Mesothelial cell of epicardium (in vitro differentiated cells): Measurements from ENCODE around the gene LRRD1. TPM values are rescaled to one million over a fixed set of nuclear protein-coding genes. Genes with fewer than 3 reads are reported as not detected.
A peak's percentile ranks its signal among the peaks of the same experiment; 100 is the strongest.
"Not testable (repeated sequence)": the region's sequence is repeated elsewhere in the genome, so short reads cannot be mapped to it uniquely, and the experiment has no call there.

Source experiments
- DNase-seq, 2 experiments: peaks; one replicate each; pipeline ENCODE4 v3.0.0; 2021; ENCODE audit warnings: low spot score in 2 of 2; ENCODE audit not compliant: unreplicated experiment in 2 of 2
- H3K27ac Mint-ChIP-seq: 2 replicates; pipeline ENCODE4 v1.8.0; 2021; ENCODE audit warnings: mixed read lengths
- H3K27me3 Mint-ChIP-seq: 2 replicates; pipeline ENCODE4 v1.8.0; 2021; ENCODE audit warnings: low read depth, mixed read lengths
- H3K36me3 Mint-ChIP-seq: 2 replicates; pipeline ENCODE4 v1.8.0; 2021; ENCODE audit warnings: mixed read lengths
- H3K4me1 Mint-ChIP-seq: 2 replicates; pipeline ENCODE4 v1.8.0; 2021; ENCODE audit warnings: mixed read lengths
- H3K4me3 Mint-ChIP-seq: 2 replicates; pipeline ENCODE4 v1.8.0; 2021; ENCODE audit warnings: mild to moderate bottlenecking, moderate library complexity, mixed read lengths
- H3K9me3 Mint-ChIP-seq: 2 replicates; pipeline ENCODE4 v1.8.0; 2021; ENCODE audit warnings: mixed read lengths
- total RNA-seq: library from RNA; stranded (reverse); gene quantifications from 3 replicates; pipeline ENCODE4 v1.2.1, GENCODE V29; 2021
- TF ChIP-seq, protein P1 (sequence below): fragments of 200-600 bp; sonication (generic); IDR thresholded peaks from one replicate; pipeline ENCODE4 v1.5.0; 2021; ENCODE audit warnings: antibody characterized with exemption; ENCODE audit not compliant: unreplicated experiment

Gene LRRD1
- total RNA-seq, 1 donor from 2014 or later, result 0.42 TPM

GRCh38 chr7:92121681-92122080 is 57.3 kb downstream of the LRRD1 start:
- Mint-ChIP-seq H3K4me1 (no peaks in the 10 kb centered on the region), H3K27me3 (no peaks in the 10 kb centered on the region), H3K36me3 (peaks cover 60% of the 10 kb centered on the region), H3K27ac (no peak overlapping the region), H3K4me3 (no peak overlapping the region), H3K9me3 (peaks cover 25% of the 10 kb centered on the region)
- DNase-seq, result no peak
- TF ChIP-seq, protein P1, sequence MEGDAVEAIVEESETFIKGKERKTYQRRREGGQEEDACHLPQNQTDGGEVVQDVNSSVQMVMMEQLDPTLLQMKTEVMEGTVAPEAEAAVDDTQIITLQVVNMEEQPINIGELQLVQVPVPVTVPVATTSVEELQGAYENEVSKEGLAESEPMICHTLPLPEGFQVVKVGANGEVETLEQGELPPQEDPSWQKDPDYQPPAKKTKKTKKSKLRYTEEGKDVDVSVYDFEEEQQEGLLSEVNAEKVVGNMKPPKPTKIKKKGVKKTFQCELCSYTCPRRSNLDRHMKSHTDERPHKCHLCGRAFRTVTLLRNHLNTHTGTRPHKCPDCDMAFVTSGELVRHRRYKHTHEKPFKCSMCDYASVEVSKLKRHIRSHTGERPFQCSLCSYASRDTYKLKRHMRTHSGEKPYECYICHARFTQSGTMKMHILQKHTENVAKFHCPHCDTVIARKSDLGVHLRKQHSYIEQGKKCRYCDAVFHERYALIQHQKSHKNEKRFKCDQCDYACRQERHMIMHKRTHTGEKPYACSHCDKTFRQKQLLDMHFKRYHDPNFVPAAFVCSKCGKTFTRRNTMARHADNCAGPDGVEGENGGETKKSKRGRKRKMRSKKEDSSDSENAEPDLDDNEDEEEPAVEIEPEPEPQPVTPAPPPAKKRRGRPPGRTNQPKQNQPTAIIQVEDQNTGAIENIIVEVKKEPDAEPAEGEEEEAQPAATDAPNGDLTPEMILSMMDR, result no peak

DNA sequence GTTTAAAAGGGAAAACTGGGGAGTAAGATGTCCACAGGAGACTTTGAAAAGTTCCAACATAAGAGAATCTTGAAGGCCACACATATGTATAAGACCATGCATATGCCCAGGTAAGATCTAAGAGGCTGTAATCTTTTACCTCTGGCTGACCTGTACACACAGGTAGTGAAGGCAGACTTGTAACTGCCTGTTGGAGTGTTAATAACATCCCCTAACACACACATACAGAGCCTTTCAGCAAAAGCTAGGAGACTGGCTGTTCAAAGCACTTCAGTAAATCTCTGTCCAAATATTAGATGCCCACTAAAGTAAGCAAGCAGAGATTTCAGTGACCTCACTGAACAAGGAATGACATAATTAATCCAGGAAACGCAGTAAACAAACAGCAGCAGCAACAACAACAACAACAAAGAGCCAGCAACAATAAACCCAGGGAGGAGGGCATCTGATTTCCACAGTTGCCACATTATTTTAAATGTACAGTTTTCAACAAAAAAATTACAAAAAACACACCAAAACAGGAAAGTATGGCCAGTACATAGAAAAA is 59.7 kb downstream of the LRRD1 start:
- peaks cover 25% of the 10 kb centered on the region for H3K9me3 Mint-ChIP-seq
- DNase-seq, result no peak
- peak overlapping the region; percentile 41 for H3K27ac Mint-ChIP-seq
- TF ChIP-seq, protein P1, result no peak
- H3K27me3 Mint-ChIP-seq, result no peaks in the 10 kb centered on the region
- peaks cover 61% of the 10 kb centered on the region for H3K36me3 Mint-ChIP-seq
- no peaks in the 10 kb centered on the region for H3K4me1 Mint-ChIP-seq
- H3K4me3 Mint-ChIP-seq, result no peak overlapping the region

DNA sequence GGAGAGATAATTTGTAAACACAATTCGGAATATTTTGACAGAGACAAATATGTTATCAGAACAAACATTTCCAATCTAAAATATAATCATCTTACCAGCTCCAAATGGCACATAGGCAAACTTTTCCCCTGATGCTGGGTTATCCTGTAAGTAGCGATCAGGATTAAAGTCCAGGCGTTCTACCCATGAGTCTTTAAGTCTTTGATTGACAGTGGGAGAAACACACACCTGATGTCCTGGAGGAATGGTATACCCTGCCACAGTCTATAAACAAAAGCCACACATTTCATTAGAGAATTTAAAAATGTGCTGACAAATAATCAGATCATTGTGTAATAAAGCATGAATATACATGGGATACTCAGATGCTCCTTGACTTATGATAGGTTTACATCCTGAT is 62.0 kb downstream of the LRRD1 start:
- TF ChIP-seq, protein P1, result no peak
- Mint-ChIP-seq H3K36me3 (peaks cover 50% of the 10 kb centered on the region), H3K9me3 (peaks cover 12% of the 10 kb centered on the region), H3K27ac (no peak overlapping the region), H3K4me3 (no peak overlapping the region), H3K4me1 (no peaks in the 10 kb centered on the region), H3K27me3 (no peaks in the 10 kb centered on the region)
- DNase-seq, result no peak

- no peak for DNase-seq
- Mint-ChIP-seq H3K27me3 (no peaks in the 10 kb centered on the region), H3K4me1 (no peaks in the 10 kb centered on the region), H3K9me3 (peaks cover 3% of the 10 kb centered on the region), H3K36me3 (peaks cover 45% of the 10 kb centered on the region), H3K27ac (no peak overlapping the region), H3K4me3 (no peak overlapping the region)
- TF ChIP-seq, protein P1, result no peak
Observed at GRCh38 chr7:92115821-92116220, 63.1 kb downstream of the LRRD1 start.

DNA sequence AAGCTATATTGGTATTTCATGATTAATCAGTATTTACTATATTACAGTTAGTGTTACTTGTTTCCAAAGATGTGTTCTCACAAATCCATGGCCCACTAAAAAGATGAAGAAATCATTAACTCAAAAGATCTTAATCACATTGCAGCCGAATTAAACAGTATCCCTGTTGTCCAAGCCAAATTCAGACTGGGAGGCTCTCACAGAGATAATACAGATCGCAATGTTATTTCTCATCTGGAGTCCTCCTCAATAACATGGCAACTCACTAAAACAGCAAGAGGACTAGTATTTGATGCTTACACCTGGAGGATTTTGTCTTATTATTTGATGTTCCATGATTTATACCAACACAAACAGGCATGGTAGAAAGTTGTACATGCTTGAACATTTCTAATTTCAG is 68.1 kb downstream of the LRRD1 start:
- H3K9me3 Mint-ChIP-seq, result no peaks in the 10 kb centered on the region
- DNase-seq, result no peak
- TF ChIP-seq, protein P1, result no peak
- H3K4me1 Mint-ChIP-seq, result no peaks in the 10 kb centered on the region
- H3K27ac Mint-ChIP-seq, result no peak overlapping the region
- H3K36me3 Mint-ChIP-seq, result peaks cover 43% of the 10 kb centered on the region
- no peaks in the 10 kb centered on the region for H3K27me3 Mint-ChIP-seq
- H3K4me3 Mint-ChIP-seq, result no peak overlapping the region

GRCh38 chr7:92108821-92109220 is 70.1 kb downstream of the LRRD1 start:
- TF ChIP-seq, protein P1, result no peak
- Mint-ChIP-seq H3K36me3 (peaks cover 38% of the 10 kb centered on the region), H3K4me1 (no peaks in the 10 kb centered on the region), H3K27ac (no peak overlapping the region), H3K27me3 (no peaks in the 10 kb centered on the region), H3K9me3 (no peaks in the 10 kb centered on the region), H3K4me3 (no peak overlapping the region)
- DNase-seq, result no peak

DNA sequence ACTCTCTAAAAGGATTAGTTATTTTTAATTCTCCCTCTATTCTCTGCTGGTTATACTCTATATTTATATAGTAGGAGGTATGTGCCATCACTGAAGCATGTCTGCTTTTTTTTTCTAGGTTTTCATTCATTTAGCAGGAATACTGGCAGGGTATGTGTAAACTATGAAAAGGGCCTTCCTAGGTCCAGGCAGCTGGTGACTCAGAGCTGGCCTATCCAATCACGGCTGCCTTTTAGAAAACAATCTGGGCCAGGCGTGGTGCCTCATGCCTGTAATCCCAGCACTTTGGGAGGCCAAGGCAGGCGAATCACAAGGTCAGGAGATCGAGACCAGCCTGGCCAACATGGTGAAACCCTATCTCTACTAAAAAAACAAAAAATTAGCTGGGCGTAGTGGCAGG is 76.1 kb downstream of the LRRD1 start:
- H3K4me3 Mint-ChIP-seq, H3K9me3 Mint-ChIP-seq, H3K4me1 Mint-ChIP-seq, H3K27ac Mint-ChIP-seq, DNase-seq, H3K27me3 Mint-ChIP-seq: not testable (repeated sequence)
- peaks cover 55% of the 10 kb centered on the region for H3K36me3 Mint-ChIP-seq
